Karpas-422 (cell line): ENCODE data around the gene SH3YL1. TPM values are rescaled to one million over a fixed set of nuclear protein-coding genes. Genes with fewer than 3 reads are reported as not detected.
"Not testable (repeated sequence)": the region's sequence is repeated elsewhere in the genome, so short reads cannot be mapped to it uniquely, and the experiment has no call there.

Source experiments
- DNase-seq: peaks from one replicate; pipeline ENCODE4 v3.0.0-alpha.2; 2015
- H2AFZ ChIP-seq: fragments of 200-600 bp; sonication (generic); 2 replicates; pipeline ENCODE4 v1.6.1; 2014; ENCODE audit warnings: antibody characterized with exemption, low read length, mixed read lengths
- H3K27ac ChIP-seq: fragments of 200-600 bp; sonication (generic); 2 replicates; pipeline ENCODE4 v1.5.1; 2014; ENCODE audit warnings: mild to moderate bottlenecking, low read length, moderate library complexity
- H3K27me3 ChIP-seq: fragments of 200-600 bp; sonication (generic); 2 replicates; pipeline ENCODE4 v1.6.1; 2014; ENCODE audit warnings: low read length, mixed read lengths
- H3K36me3 ChIP-seq: fragments of 200-600 bp; sonication (generic); 2 replicates; pipeline ENCODE4 v1.6.1; 2014; ENCODE audit warnings: low read length, mixed read lengths; ENCODE audit not compliant: insufficient read depth
- H3K4me1 ChIP-seq: fragments of 200-600 bp; sonication (generic); 2 replicates; pipeline ENCODE4 v1.6.1; 2014; ENCODE audit warnings: mild to moderate bottlenecking, low read length, mixed read lengths
- H3K4me2 ChIP-seq: fragments of 200-600 bp; sonication (generic); 2 replicates; pipeline ENCODE4 v1.6.1; 2014; ENCODE audit warnings: low read length, low read depth, mild to moderate bottlenecking; ENCODE audit not compliant: poor library complexity, severe bottlenecking
- H3K4me3 ChIP-seq: fragments of 200-600 bp; sonication (generic); 2 replicates; pipeline ENCODE4 v1.5.1; 2014; ENCODE audit warnings: mild to moderate bottlenecking, antibody characterized with exemption, low read length, mixed read lengths
- H3K79me2 ChIP-seq: fragments of 200-600 bp; sonication (generic); 2 replicates; pipeline ENCODE4 v1.6.1; 2014; ENCODE audit warnings: mild to moderate bottlenecking, low read length, mixed read lengths
- H3K9ac ChIP-seq: fragments of 200-600 bp; sonication (generic); 2 replicates; pipeline ENCODE4 v1.6.0; 2014; ENCODE audit warnings: low read length
- H3K9me2 ChIP-seq: fragments of 200-600 bp; sonication (generic), shearing (Covaris generic); replicated peaks from 2 replicates; pipeline ENCODE4 v1.6.0; 2014; ENCODE audit warnings: mild to moderate bottlenecking, low read length, moderate library complexity; ENCODE audit not compliant: insufficient read depth
- H3K9me3 ChIP-seq: fragments of 300-700, 200-600 bp; sonication (generic); 2 replicates; pipeline ENCODE4 v1.6.1; 2014; ENCODE audit warnings: low read length, mixed read lengths
- H4K20me1 ChIP-seq: fragments of 200-600 bp; sonication (generic); 2 replicates; pipeline ENCODE4 v1.6.1; 2014; ENCODE audit warnings: mild to moderate bottlenecking, antibody characterized with exemption, low read length, low read depth; ENCODE audit not compliant: insufficient read depth
- total RNA-seq: library from RNA; depleted of rRNA; stranded (reverse); fragments of >200 nt; shearing (Covaris generic); gene quantifications from 2 replicates; pipeline ENCODE4 v1.2.3, GENCODE V29; 2014; ENCODE audit warnings: low replicate concordance; rRNA removed

Gene SH3YL1
- total RNA-seq, 1 experiment from 2014 or later, result 20.6 TPM

DNA sequence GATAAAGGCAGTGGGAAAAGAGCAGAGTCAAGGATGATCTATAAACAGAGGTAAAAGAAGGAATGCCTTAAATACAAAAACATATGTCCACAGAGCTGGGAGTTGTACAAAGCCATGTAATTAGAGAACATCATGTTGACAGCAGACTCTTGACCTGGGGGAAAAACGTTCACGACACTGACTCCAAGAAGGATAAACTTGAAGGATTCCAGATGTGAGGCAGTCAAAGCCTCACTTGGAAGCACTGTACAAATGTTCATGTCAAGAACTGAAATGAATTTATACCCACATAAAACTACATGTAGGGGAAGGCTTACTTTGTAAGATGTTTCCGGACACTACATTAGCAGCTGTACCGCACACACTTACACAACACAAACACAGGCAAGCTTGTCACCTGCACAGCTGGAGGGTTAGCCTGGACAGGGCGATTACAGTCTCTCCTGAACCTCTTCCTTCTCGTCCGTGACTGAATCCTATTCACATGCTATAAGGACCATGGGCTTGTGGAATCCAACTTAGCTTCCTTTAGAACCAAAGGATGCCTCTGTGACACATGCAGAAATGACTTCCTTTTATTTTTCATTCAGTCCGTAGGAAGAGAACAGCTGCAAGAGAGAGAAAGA lies 88.6 kb downstream of the SH3YL1 start:
- H3K4me2 ChIP-seq, result no peak overlapping the region
- H2AFZ ChIP-seq, result no peak overlapping the region
- no peak for DNase-seq

GRCh38 chr2:172120-172519 lies 91.7 kb downstream of the SH3YL1 start:
- not testable (repeated sequence) for H3K4me2 ChIP-seq, H3K27me3 ChIP-seq, H2AFZ ChIP-seq, DNase-seq, H3K9me2 ChIP-seq, H3K36me3 ChIP-seq, H3K4me3 ChIP-seq, H3K27ac ChIP-seq, H3K4me1 ChIP-seq, H3K9ac ChIP-seq, H3K9me3 ChIP-seq, H4K20me1 ChIP-seq, H3K79me2 ChIP-seq

More for the DNA sequence above, 88.6 kb downstream of the SH3YL1 start:
- no peaks in the 10 kb centered on the region for H3K27me3 ChIP-seq
- no peak overlapping the region for H3K27ac ChIP-seq
- no peaks in the 10 kb centered on the region for H3K4me1 ChIP-seq
- H3K79me2 ChIP-seq, result no peaks in the 10 kb centered on the region
- no peaks in the 10 kb centered on the region for H3K9me2 ChIP-seq
- no peak overlapping the region for H3K4me3 ChIP-seq
- H4K20me1 ChIP-seq, result no peaks in the 10 kb centered on the region
- H3K36me3 ChIP-seq, result no peaks in the 10 kb centered on the region
- no peaks in the 10 kb centered on the region for H3K9me3 ChIP-seq
- H3K9ac ChIP-seq, result no peak overlapping the region

DNA sequence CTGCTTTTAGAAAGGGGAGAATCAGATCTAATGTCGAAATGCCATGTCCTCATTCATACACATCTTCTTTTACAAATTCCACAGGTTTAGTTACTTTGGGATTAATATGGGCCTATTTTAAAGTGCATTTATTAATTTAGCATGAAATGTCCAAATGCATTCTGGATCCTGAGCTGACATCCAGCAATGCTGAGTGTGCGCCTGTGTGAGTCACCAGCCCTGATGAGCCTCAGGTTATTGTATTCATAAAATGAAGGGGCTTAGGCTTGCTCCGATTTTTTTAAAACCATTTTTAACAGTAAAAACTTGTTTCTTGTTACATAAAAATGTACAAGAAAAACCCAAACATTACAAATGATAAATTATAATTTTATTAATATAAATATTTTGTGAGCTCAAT lies 94.1 kb downstream of the SH3YL1 start:
- Histone ChIP-seq H3K9me2 (no peaks in the 10 kb centered on the region), H3K79me2 (no peaks in the 10 kb centered on the region), H3K4me1 (no peaks in the 10 kb centered on the region), H3K4me3 (no peak overlapping the region), H3K27ac (no peak overlapping the region), H3K9ac (no peak overlapping the region), H4K20me1 (no peaks in the 10 kb centered on the region), H3K36me3 (no peaks in the 10 kb centered on the region), H3K9me3 (no peaks in the 10 kb centered on the region), H3K27me3 (no peaks in the 10 kb centered on the region), H3K4me2 (no peak overlapping the region), H2AFZ (no peak overlapping the region)
- DNase-seq, result no peak

Other genes starting within 250 kb of the SH3YL1 start
- not detected in 2 replicates for gene FAM110C, start 217.5 kb downstream of the SH3YL1 start, total RNA-seq
- 145 and 185 TPM in 2 replicates for gene ACP1, start 915 bp upstream of the SH3YL1 start, total RNA-seq
- not detected in 2 replicates for gene ALKAL2, start 24.1 kb upstream of the SH3YL1 start, total RNA-seq